Measurements from ENCODE around the gene ECE1. TPM values are rescaled to one million over a fixed set of nuclear protein-coding genes. Genes with fewer than 3 reads are reported as not detected.
A peak's percentile ranks its signal among the peaks of the same experiment; 100 is the strongest.

ECE1 gene
- total RNA-seq, 1 donor, result 32.6 TPM

GRCh38 chr1:21335088-21335691, 44.9 kb upstream of the ECE1 start:
- Histone ChIP-seq H3K27ac (ENCODE audit: low read depth, low read length) (peak overlapping the region; percentile 85), H4K20me1 (ENCODE audit: insufficient read depth, low read length) (no peaks in the 10 kb centered on the region), H3K9me3 (ENCODE audit: low read depth, low read length) (no peaks in the 10 kb centered on the region), H3K27me3 (ENCODE audit: insufficient read depth, low read length) (no peaks in the 10 kb centered on the region), H3K4me1 (ENCODE audit: insufficient read depth, low read length) (peaks cover 40% of the 10 kb centered on the region), H3K36me3 (ENCODE audit: insufficient read depth, low read length) (no peaks in the 10 kb centered on the region), H3K4me3 (ENCODE audit: insufficient read depth, low read length) (peak overlapping the region; percentile 66), H3K79me2 (ENCODE audit: insufficient read depth, low read length) (peaks cover 51% of the 10 kb centered on the region), H2AFZ (ENCODE audit: low read length) (peak overlapping the region; percentile 90), H3K4me2 (ENCODE audit: insufficient read depth, low read length) (peak overlapping the region; percentile 79)
- peak; percentile 15 for DNase-seq (ENCODE audit: insufficient read length, low spot score, missing footprints)
- TF ChIP-seq, protein P1, sequence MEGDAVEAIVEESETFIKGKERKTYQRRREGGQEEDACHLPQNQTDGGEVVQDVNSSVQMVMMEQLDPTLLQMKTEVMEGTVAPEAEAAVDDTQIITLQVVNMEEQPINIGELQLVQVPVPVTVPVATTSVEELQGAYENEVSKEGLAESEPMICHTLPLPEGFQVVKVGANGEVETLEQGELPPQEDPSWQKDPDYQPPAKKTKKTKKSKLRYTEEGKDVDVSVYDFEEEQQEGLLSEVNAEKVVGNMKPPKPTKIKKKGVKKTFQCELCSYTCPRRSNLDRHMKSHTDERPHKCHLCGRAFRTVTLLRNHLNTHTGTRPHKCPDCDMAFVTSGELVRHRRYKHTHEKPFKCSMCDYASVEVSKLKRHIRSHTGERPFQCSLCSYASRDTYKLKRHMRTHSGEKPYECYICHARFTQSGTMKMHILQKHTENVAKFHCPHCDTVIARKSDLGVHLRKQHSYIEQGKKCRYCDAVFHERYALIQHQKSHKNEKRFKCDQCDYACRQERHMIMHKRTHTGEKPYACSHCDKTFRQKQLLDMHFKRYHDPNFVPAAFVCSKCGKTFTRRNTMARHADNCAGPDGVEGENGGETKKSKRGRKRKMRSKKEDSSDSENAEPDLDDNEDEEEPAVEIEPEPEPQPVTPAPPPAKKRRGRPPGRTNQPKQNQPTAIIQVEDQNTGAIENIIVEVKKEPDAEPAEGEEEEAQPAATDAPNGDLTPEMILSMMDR (IDR thresholded peaks at IDR 0.05; ENCODE audit: extremely low read depth, low read depth, low read length), result no peak

- DNase-seq (ENCODE audit: insufficient read length, low spot score, missing footprints), result peak; percentile 96
- TF ChIP-seq, protein P1 (IDR thresholded peaks at IDR 0.05; ENCODE audit: extremely low read depth, low read depth, low read length), result peak; percentile 93
- Histone ChIP-seq H3K4me3 (ENCODE audit: insufficient read depth, low read length) (peak overlapping the region; percentile 66), H3K36me3 (ENCODE audit: insufficient read depth, low read length) (no peaks in the 10 kb centered on the region), H4K20me1 (ENCODE audit: insufficient read depth, low read length) (no peaks in the 10 kb centered on the region), H3K9me3 (ENCODE audit: low read depth, low read length) (no peaks in the 10 kb centered on the region), H2AFZ (ENCODE audit: low read length) (peak overlapping the region; percentile 90), H3K4me1 (ENCODE audit: insufficient read depth, low read length) (peaks cover 40% of the 10 kb centered on the region), H3K27ac (ENCODE audit: low read depth, low read length) (peak overlapping the region; percentile 85), H3K4me2 (ENCODE audit: insufficient read depth, low read length) (peak overlapping the region; percentile 79), H3K79me2 (ENCODE audit: insufficient read depth, low read length) (peaks cover 43% of the 10 kb centered on the region), H3K27me3 (ENCODE audit: insufficient read depth, low read length) (no peaks in the 10 kb centered on the region)
These were observed 44.2 kb upstream of the ECE1 start for GRCh38 chr1:21334214-21335087.

DNA sequence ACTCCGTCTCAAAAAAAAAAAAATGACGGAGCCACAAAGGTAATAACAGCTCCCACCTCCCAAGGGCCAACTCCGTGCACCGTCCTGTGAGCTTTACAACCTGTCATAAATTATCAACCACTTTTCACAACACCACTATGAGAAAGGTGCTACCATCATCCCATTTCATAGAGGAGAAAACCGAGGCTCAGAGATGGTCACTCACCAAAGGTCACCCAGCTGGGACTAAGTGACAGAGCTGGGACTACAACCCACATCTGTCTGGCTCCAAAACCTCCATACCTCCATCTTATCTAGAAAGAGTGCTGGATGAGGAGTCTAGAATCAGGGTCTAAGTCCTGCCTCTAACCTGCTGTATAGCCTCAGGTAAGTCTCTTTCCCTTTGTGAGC, 43.6 kb upstream of the ECE1 start:
- Histone ChIP-seq H3K4me3 (ENCODE audit: insufficient read depth, low read length) (peak overlapping the region; percentile 66), H4K20me1 (ENCODE audit: insufficient read depth, low read length) (no peaks in the 10 kb centered on the region), H3K9me3 (ENCODE audit: low read depth, low read length) (no peaks in the 10 kb centered on the region), H3K27ac (ENCODE audit: low read depth, low read length) (peak overlapping the region; percentile 85), H3K4me2 (ENCODE audit: insufficient read depth, low read length) (peak overlapping the region; percentile 79), H2AFZ (ENCODE audit: low read length) (peak overlapping the region; percentile 90), H3K27me3 (ENCODE audit: insufficient read depth, low read length) (no peaks in the 10 kb centered on the region), H3K79me2 (ENCODE audit: insufficient read depth, low read length) (peaks cover 37% of the 10 kb centered on the region), H3K4me1 (ENCODE audit: insufficient read depth, low read length) (peaks cover 38% of the 10 kb centered on the region), H3K36me3 (ENCODE audit: insufficient read depth, low read length) (no peaks in the 10 kb centered on the region)
- TF ChIP-seq, protein P1 (IDR thresholded peaks at IDR 0.05; ENCODE audit: extremely low read depth, low read depth, low read length), result no peak
- no peak for DNase-seq (ENCODE audit: insufficient read length, low spot score, missing footprints)
